ENCODE results near the gene ARID1B. TPM values are rescaled to one million over a fixed set of nuclear protein-coding genes. Genes with fewer than 3 reads are reported as not detected.
A peak's percentile ranks its signal among the peaks of the same experiment; 100 is the strongest.

The ARID1B gene
- total RNA-seq, 2 donors from 2014 or later, result 69.0 to 85.4 TPM

DNA sequence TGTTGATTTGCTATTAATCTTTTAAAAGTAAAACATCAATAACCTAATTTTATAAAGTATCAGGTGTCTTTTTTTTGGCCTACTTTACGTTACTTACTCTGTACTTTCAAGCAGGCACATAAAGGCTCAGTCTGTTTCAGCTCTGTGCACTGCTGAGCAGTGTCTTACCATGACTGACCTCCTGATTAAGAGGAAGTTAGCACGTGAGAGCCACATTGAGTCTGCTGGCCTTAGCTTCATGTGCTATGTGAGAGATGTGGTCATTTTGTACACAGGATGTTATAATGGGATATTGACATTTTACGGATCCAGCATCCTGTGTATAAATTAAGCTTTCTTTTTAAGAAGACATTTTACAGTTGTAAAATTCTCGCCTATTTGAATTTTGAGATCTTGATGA is 31.9 kb downstream of the ARID1B start:
- intact Hi-C loops (cut with DNase I, micrococcal nuclease), result no loop called here
- ATAC-seq (peak; percentile 50), DNase-seq (no peak)

DNA sequence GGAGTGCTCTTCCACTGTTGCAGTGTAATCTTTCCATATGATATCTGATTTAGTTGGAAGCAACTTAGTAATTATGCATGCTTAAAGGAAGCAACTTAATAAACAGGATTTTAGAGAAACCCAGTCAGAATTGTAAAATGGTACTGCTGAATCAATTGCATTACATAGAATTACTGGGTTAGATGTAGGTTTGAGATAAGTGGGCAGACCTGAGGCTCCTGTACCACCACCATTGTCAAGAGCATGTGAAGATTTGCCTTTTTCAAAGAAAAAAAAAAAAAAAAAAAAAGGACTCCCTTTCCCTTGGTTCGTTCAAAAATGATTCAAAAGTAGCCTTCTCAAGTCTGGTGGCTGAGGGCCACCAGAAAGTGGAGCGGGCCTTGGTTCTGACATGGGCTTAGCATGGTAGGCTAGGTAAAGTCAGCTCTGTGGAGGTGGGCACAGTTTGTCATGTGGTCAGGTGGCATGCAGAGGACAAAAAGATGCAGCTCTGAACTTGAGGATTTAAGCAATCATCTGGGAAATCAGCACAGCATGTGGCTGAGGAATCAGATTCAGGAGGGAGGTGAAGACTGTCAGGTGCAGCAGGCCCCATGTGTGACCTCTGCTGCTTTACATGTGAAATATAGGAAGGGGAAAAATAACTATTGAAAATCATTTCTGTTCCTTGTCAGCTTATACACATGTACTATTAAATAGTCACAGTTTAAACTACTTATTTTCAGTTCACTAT is 32.4 kb downstream of the ARID1B start:
- intact Hi-C loops (cut with DNase I, micrococcal nuclease), result no loop called here

DNA sequence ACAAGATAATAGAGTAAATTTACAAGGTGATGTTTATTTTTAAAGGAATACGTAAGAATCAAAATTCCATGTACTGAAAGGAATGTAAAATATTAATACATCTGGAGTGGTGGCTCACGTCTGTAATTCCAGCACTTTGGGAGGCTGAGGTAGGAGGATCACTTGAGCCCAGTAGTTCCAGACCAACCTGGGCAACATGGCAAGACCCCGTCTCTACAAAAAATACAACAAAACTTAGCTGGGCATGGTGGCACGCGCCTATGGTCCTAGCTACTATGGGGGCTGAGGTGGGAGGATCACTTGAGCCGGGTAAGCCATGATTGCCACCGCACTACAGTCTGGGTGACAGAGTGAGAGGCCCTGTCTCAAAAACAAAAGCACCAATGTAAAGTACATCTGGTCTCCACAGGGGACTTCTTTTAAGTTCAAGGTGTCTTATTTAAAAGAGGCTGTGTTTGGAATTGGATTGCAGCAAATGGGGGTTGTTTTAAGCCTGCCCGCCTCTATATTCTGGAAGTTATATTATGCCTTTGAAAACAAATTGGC is 36.9 kb downstream of the ARID1B start:
- DNase-seq (no peak), ATAC-seq (no peak)
- intact Hi-C loops (cut with DNase I, micrococcal nuclease), result no loop called here

More for the DNA sequence above, 32.4 kb downstream of the ARID1B start:
- DNase-seq (no peak), ATAC-seq (no peak)

DNA sequence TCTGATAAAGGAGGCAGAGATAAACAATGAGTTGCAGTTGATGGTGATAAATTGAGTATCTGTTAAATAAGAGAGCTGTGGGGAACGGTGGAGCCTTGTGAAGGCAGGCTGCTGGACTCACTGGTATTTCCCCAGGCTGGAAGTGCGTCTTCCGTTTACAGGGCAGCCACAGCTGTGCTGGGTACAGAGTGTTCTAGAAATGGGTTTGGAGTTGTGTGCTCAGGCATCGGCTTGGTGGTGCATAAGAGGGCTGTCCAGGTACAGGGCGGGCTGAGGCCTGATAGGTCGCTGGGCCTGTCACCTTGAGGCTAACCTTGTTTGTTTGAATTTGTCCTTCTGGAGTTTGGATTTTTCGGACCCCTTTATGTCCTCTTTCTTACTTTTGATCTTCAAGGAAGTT is 39.3 kb downstream of the ARID1B start:
- intact Hi-C loops (cut with DNase I, micrococcal nuclease), result no loop called here
- peak; percentile 27 for ATAC-seq
- peak in 1 of 2 donors; percentile 49 for DNase-seq

DNA sequence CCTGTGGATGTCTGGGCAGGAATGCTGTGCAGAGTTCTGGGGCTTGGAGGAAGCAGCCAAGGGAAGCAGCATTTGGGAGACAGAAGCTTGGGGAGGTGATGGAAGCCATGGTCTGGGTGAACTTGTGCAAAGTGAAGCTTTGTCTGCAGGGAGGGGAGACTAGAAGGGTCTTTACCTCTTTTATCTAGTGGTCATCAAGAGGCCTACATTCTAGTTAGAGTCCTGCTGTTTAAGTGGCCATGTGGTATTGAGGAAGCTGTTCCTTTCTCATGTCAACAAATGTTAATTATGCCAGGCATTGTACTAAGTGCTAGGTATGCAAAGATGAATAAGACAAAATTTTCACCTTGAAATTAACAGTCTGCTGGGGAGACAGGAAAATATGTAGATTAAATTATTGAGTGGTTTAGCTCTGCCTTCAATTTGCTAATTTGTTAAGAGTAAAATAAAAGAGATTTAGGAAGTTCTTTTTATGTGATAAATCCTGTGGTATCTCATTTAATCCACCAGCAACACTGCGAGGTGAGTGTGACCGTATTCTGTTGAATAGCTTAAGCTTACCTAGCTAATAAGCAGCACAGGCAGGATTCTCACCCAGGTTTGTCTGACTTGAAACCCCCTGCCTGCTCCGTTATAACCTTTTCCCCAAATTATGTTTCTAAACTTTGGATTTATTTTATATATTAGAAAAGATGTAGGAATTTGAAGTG is 43.1 kb downstream of the ARID1B start:
- ATAC-seq, result no peak
- intact Hi-C loops (cut with DNase I, micrococcal nuclease), result no loop called here
- no peak for DNase-seq

DNA sequence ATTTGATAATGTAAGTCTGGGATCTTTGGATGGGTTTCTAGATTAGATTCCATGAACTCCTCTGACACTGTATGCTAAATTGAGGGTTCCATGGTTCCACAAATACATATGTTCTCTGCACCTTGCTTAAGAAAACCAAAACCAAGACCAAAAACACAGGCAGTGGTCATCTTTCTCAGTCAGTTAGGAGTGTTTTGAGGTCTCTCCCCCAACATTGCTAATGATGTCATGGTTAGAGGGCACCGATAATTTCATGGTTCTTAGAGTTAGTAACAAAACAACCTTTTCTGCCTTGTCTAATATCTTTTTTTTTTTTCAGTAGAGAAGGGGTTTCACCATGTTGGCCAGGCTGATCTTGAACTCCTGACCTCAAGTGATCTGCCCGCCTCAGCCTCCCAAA is 44.5 kb downstream of the ARID1B start:
- DNase-seq (no peak), ATAC-seq (no peak)
- intact Hi-C loops (cut with DNase I, micrococcal nuclease), result no loop called here

DNA sequence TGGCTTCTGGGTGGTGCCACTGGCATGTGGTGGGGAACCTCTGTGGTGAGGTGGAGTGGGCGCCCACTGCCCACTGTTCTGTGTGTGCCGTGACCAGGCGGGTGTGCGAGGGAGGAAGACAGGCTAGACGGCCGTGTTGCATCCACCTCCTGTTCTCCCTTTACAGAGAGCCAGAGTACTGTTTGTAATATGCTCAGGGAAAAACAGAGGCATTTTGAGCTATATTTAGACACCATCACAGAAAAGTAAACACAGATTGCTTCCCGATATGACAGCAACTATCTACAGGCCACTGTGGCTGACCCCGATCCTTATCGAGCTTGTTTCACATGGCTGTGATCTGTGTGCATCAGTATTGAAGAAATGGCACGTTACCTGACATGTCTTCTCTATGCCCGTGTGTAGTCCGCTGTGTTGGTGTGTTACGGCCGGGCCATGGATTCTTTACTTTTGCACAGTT is 45.6 kb downstream of the ARID1B start:
- intact Hi-C loops (cut with DNase I, micrococcal nuclease), result no loop called here
- ATAC-seq (peak; percentile 62), DNase-seq (no peak)

DNA sequence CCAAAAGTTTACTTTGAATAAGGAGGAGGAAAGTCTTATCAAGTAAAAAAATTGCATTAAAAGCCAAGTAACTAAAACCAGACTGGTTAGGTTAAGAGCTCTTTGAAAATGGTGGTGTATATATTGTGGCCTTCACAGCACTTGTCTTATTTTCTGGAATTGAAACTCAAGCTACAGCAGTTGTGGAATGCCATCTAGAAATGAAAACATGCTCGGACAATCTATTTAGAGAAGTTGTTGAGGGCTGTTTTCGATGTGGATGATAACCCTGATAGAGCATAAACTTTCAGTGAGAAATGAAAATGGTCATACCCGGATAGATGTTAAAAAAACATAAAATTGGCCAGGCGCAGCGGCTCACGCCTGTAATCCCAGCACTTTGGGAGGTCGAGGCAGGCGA is 47.0 kb downstream of the ARID1B start:
- intact Hi-C loops (cut with DNase I, micrococcal nuclease), result no loop called here
- ATAC-seq, result no peak

DNA sequence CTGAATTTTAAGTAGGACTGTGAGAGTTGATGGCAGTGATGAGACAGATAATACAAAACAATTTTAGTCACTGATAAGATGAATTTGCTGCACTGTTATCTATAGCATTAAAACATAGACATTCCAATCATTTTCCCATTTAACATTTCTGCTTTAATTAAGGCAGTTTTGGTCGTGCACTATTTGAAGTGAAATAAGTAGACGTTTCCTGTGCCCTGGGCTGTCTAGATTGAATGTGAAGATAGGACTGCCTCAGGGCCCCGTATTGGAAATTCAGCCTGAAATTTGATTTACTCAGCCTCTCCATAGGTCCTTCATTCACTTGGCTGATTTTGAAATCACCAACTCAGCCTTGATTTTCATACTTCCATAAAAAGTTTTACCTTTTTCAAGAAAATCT is 48.3 kb downstream of the ARID1B start:
- DNase-seq, result no peak
- ATAC-seq, result no peak
- intact Hi-C loops (cut with DNase I, micrococcal nuclease), result no loop called here

More for the DNA sequence above, 47.0 kb downstream of the ARID1B start:
- no peak for DNase-seq

DNA sequence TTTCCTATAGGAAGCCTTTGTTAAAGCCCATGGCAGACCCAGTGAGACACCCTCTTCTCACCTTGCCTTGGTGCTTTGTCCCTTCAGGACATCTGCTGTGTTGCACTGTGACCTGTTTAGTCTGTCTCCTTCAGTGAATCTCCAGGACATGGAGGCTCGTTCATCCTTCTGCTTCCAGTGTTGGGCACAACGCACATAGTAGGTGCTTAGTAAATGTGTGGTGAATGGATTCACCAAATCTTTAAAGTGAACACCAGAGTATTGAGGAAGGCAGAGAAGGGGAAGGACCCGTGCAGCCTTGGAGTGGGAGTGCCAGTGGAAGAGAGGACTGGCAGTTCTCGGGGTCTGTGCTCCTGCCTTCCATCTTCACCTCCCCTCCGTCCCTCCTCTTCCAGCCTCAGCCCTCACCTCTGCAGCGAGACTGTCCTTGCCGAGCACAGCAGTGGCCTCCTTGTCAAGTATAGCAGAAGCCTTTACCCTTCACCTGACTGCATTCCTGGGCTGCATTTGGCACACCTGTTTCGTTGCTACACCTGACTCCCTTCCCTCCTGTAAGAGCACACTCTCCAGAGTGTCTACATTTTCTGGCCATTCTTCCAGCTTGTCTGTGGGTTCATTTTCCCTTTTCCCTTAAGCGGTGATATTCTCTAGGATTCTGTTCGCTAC is 49.2 kb downstream of the ARID1B start:
- intact Hi-C loops (cut with DNase I, micrococcal nuclease), result no loop called here
- ATAC-seq (no peak), DNase-seq (no peak)

DNA sequence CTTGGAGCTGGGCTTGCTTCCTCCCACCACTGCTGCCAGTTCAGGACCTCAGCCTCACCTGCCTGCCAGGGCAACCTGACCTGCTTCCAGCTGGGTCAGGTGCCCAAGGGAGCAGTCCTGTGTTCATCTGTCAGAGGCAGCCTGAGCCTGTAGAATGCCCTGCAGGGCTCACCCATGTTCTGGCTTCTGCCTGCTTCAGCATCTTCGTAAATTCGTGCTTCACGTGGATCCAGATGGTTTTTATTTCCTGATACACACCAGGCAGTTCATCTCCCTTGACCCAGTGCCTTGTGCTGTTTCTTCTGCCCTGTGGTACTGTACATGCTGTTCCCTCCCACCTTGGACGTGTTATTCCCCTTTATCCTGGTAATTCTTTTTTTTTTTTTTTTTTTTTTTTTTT is 50.2 kb downstream of the ARID1B start:
- DNase-seq (no peak), ATAC-seq (peak; percentile 14)
- intact Hi-C loops (cut with DNase I, micrococcal nuclease), result no loop called here

DNA sequence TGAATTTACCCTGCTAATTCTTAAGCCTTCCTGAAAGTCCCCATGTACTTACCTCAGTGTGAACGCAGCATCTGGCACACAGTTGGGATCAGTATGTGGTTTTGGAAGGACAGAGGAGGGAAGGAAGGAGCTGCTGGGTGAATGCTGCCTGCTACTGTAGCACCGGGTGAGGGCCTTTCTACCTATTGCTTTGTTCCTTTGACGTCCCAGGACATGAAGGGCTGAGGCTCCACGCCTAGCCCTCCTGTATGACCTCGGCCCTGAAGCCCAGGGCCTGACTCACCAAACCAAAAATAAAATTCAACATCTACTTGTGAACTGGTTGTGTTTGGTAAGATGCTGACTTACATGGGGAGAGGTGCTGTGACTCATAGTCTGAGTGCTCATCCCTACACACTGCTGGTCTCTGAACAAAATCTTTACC is 51.1 kb downstream of the ARID1B start:
- ATAC-seq (no peak), DNase-seq (no peak)
- intact Hi-C loops (cut with DNase I, micrococcal nuclease), result no loop called here

DNA sequence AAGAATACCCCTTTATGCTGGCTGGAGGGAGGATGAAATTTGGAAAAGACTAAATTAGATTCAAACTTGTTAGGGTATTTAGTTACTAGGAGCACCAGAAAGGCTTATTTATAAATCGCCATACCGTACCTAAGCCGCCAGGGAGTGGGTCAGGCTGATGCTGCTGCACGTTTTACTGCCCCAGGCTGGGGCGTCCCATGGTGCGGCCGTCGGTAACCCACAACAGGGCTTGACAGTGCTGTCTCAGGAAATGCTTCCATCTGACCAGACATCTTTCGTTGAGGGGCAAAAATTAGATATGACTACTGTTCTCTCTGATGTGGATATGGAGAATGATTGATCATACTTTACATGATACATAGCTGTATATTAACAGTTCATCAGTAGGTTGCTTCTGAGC is 52.9 kb downstream of the ARID1B start:
- intact Hi-C loops (cut with DNase I, micrococcal nuclease), result no loop called here
- DNase-seq, result no peak
- ATAC-seq, result no peak

DNA sequence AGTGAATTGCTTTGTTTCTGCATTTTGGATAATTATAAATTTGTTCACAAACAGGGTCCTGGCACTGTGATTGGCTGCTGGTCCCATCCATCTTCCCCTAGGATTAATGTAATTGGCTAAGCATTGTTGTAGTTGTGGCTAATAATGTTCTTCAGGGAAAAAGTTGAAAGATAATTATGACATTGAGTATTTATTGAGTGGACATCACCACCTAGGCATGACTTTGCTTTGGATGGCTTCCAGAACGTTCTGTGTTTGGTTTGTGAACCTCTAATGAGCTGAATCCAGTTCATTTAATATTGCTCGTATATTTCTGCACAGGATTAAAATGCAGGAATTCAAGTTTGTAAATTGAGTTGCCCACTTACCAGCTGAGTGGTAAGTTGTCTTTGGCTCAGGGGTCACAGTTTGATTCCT is 55.1 kb downstream of the ARID1B start:
- DNase-seq (no peak), ATAC-seq (no peak)
- intact Hi-C loops (cut with DNase I, micrococcal nuclease), result no loop called here

DNA sequence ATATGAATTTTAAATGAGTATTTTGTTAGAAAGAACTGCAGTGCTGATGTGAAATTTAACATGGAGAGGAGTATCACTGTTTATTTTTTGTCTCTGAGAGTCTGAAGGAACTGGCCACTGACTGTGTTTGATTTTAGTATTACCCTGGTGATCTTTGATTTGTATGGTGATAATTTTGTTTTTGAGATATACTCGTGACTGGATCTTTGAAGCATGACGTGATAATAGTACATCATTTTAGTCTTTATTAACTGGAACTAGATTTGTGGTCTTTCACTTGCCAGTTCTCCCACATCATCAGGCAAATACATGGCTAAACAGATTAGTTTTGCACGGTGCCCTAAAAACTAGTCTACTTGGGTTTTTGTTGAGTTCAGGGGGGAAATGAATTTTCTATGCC is 55.5 kb downstream of the ARID1B start:
- intact Hi-C loops (cut with DNase I, micrococcal nuclease), result no loop called here
- DNase-seq (no peak), ATAC-seq (no peak)

DNA sequence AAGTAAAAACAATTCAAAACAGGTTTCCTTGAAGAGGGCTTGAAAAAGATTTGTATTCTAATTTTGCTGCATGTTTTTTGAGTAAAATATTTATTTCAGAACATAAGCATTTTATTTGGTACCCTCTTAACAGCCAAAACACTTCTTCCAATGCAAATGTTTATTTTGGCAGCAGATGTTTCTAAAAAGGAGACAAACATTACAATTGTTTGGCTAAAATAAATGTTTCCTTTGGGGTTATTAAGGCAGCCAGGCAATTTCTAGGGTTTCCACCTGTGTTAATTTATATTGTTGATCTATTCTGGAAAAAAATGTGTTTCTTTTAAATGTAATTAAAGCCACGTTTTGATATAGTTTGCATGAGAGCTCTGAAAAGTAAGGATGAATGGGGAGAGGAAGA is 56.6 kb downstream of the ARID1B start:
- ATAC-seq (no peak), DNase-seq (no peak)
- intact Hi-C loops (cut with DNase I, micrococcal nuclease), result no loop called here

DNA sequence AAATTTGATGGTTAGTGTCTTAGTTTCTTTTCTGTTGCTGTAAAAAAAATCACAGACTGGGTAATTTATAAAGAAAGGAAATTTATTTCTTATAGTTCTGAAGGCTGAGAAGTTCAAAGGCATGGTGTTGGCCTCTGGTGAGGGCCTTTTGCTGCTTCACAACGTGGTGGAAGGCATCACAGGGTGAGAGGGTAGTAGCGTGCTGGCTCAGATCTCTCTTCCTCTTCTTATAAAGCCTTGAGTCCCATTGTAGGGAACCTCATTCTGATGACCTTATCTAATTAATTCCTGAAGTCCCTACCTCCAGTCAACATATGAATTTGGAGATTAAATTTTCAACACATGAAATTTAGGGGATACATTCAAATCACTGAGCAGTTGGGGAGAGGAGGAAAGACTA is 62.0 kb downstream of the ARID1B start:
- DNase-seq, result no peak
- intact Hi-C loops (cut with DNase I, micrococcal nuclease), result no loop called here
- no peak for ATAC-seq

DNA sequence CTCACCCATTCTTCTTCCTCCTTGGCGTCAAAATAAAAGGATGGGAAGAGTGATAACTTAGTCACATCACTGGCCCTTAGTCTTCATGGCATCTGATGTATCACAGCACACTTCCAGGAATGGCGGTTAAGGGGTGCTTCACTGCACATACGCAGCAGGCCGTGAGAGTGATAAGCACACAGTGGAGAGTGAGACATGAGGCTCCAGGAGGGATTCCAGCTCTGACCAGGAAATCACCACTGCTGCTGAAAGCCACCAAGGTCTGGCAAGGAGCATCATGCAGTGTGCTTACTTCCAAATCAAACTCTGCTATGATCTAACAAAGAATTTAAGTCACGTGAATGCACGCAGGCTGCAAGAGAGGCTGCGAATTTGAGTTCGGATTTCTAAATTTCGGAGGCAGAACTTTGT is 62.4 kb downstream of the ARID1B start:
- no peak for ATAC-seq

DNA sequence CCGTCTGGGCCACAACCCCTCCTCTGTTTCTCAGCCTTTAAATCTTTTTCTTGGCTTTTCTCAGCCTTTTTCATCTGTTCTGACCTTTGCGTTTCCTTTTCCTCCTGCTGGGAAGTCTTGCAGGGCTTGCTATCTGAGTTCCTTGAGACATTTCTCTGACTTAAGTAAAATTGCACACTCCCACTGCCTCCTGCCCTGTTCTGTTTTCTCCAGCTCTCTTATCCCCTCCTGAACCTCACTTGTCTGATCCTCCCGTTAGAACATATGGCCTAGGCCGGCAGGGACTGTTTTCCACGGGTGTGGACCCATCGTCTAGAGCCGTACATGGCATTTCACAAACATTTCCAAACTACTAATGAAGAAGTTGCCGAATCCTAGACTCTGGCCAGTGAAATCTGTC is 63.0 kb downstream of the ARID1B start:
- no peak for ATAC-seq

More for the DNA sequence above, 62.4 kb downstream of the ARID1B start:
- DNase-seq, result no peak
- intact Hi-C loops (cut with DNase I, micrococcal nuclease), result no loop called here

DNA sequence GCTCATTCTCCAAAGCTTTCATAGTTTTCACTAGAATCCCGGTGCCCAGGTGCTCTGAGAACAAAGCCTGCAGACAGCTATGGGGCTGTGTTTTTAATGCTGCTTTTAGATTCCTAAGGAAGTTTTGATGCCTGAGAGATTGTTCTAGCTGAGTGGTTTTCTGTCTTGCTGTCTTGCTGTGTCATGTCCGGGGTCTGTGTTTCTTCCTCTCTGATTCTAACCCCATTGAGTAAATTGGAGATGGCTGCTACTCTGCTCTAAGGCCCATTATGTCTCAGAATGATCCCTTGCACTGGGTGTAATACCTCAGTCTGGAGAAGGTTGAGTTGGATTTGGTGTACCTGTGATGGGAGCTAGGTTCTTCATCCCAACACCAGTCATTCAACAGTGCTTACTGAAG is 63.4 kb downstream of the ARID1B start:
- no peak for ATAC-seq
- no peak for DNase-seq
- intact Hi-C loops (cut with DNase I, micrococcal nuclease), result no loop called here

More for the DNA sequence above, 63.0 kb downstream of the ARID1B start:
- intact Hi-C loops (cut with DNase I, micrococcal nuclease), result no loop called here
- DNase-seq, result no peak
